Panc1 (cell line): ENCODE data around the gene CBX2. TPM values are rescaled to one million over a fixed set of nuclear protein-coding genes. Genes with fewer than 3 reads are reported as not detected.

Experiments
- ATAC-seq: fragments of 200-7000 bp; cut with Tn5 transposase; 2 replicates; pipeline ENCODE4 v1.9.1; 2020; ENCODE audit warnings: mild to moderate bottlenecking, moderate library complexity
- BruUV-seq: library from RNA; stranded (reverse); fragments of 400-500 nt; replicated peaks from 2 replicates; lab custom pipeline; 2021; lab: Mats Ljungman, UMichigan
- CTCF ChIA-PET: fragments of 300-600 bp; sonication (Branson Sonifier 250); formaldehyde crosslinking; loops from one replicate; lab custom pipeline; 2022; ENCODE audit warnings: antibody characterized with exemption; lab: Charles Lee
- POLR2A ChIA-PET: fragments of 300-600 bp; sonication (Branson Sonifier 250); formaldehyde crosslinking; loops from one replicate; lab custom pipeline; 2022; ENCODE audit warnings: antibody characterized with exemption; lab: Charles Lee
- DNase-seq: peaks from one replicate; pipeline ENCODE4 v3.0.0-alpha.2; 2010; ENCODE audit warnings: low read depth, low spot score
- H3K27ac ChIP-seq: 2 replicates; pipeline ENCODE4 v1.5.1; 2011; ENCODE audit warnings: mild to moderate bottlenecking, low read length, inconsistent platforms
- H3K27me3 ChIP-seq: fragments of 200-500 bp; sonication (Bioruptor generic); 2 replicates; pipeline ENCODE4 v1.6.0; 2014; ENCODE audit warnings: low read length, inconsistent platforms; ENCODE audit not compliant: control insufficient read depth, insufficient read depth
- H3K36me3 ChIP-seq: fragments of 200-500 bp; sonication (Bioruptor generic); 2 replicates; pipeline ENCODE4 v1.5.1; 2014; ENCODE audit warnings: inconsistent platforms, mild to moderate bottlenecking, low read length, moderate library complexity; ENCODE audit not compliant: control insufficient read depth, insufficient read depth
- H3K4me1 ChIP-seq: 2 replicates; pipeline ENCODE4 v1.5.1; 2011; ENCODE audit warnings: inconsistent platforms, mild to moderate bottlenecking, low read length, moderate library complexity; ENCODE audit not compliant: control insufficient read depth, insufficient read depth
- H3K4me3 ChIP-seq, 2 experiments: 2 replicates each; pipeline ENCODE4 v1.5.1; 2011 to 2012; ENCODE audit warnings: low read depth in 2 of 2, low read length in 2 of 2, mild to moderate bottlenecking in 2 of 2, inconsistent platforms in 1 of 2, moderate library complexity in 1 of 2
- H3K9me3 ChIP-seq: fragments of 200-500 bp; sonication (Bioruptor generic); 2 replicates; pipeline ENCODE4 v1.5.1; 2014; ENCODE audit warnings: low read depth, mild to moderate bottlenecking, inconsistent platforms, low read length, moderate library complexity; ENCODE audit not compliant: control insufficient read depth, insufficient read depth
- CTCF ChIP-seq: fragments of 450-650 bp; IDR thresholded peaks from 2 replicates; pipeline ENCODE4 v1.5.1; 2017; ENCODE audit warnings: mild to moderate bottlenecking
- POLR2AphosphoS5 ChIP-seq: IDR thresholded peaks from 2 replicates; pipeline ENCODE4 v1.6.1; 2012; ENCODE audit warnings: mild to moderate bottlenecking, low read depth, low read length, moderate library complexity
- REST ChIP-seq, 2 experiments: IDR thresholded peaks; 2 replicates each; pipeline ENCODE4 v1.6.1; 2011 to 2012; ENCODE audit warnings: low read depth in 2 of 2, control low read depth in 1 of 2, low read length in 1 of 2, mild to moderate bottlenecking in 1 of 2, moderate library complexity in 1 of 2; ENCODE audit not compliant: insufficient read depth in 1 of 2
- SIN3A ChIP-seq: IDR thresholded peaks from 2 replicates; pipeline ENCODE4 v1.6.1; 2012; ENCODE audit warnings: low read depth, mild to moderate bottlenecking, low read length, moderate library complexity, borderline replicate concordance; ENCODE audit not compliant: insufficient read depth
- TCF7L2 ChIP-seq: IDR thresholded peaks from 2 replicates; pipeline ENCODE4 v1.6.1; 2011; ENCODE audit warnings: mild to moderate bottlenecking, low read depth, low read length, inconsistent platforms
- in situ Hi-C: cut with HindIII; loops from 2 replicates; pipeline ENCODE4 v1.10.0; 2016; ENCODE audit warnings: low sequenced_read_pairs, low pct_unique_long_range_greater_than_20kb
- intact Hi-C: fragments of 100-400 bp; cut with micrococcal nuclease; formaldehyde crosslinking; loops from one replicate; pipeline ENCODE4 v1.10.0; 2022; ENCODE audit not compliant: unreplicated experiment
- total RNA-seq: library from RNA; stranded (reverse); gene quantifications from one replicate; pipeline ENCODE4 v1.2.1, GENCODE V29; 2021; ENCODE audit not compliant: unreplicated experiment

The CBX2 gene
- total RNA-seq, 1 experiment from 2014 or later, result 9.0 TPM

GRCh38 chr17:79794659-79795511 is 16.9 kb downstream of the CBX2 start:
- H3K9me3 ChIP-seq, result no peaks in the 10 kb centered on the region
- H3K36me3 ChIP-seq, result peaks cover 3% of the 10 kb centered on the region; the same call in 1 of the 2 replicates
- peaks cover 40% of the 10 kb centered on the region for H3K4me1 ChIP-seq
- ATAC-seq (no peak), DNase-seq (no peak)
- H3K27ac ChIP-seq, result peak overlapping the region; percentile 88
- ChIA-PET CTCF (interaction anchor here (0.6 kb wide), 1 partner anchor 233 kb away, joined by 3 read pairs; no protein-coding TSS in a partner anchor), POLR2A (interaction anchor here (0.6 kb wide), 1 partner anchor 162 kb away, joined by 8 read pairs; no protein-coding TSS in a partner anchor)
- intact Hi-C loops (loop anchor here (5.0 kb wide), 1 partner anchor 197 kb away; no protein-coding TSS in a partner anchor), in situ Hi-C loops (loop anchor here (25.0 kb wide), 1 partner anchor 192 kb away; no protein-coding TSS in a partner anchor)
- TF ChIP-seq POLR2AphosphoS5 (no peak), CTCF (no peak), SIN3A (no peak), TCF7L2 (no peak), REST (IDR thresholded peaks at IDR 0.05; ENCODE audit: insufficient read depth in 1 of 2, low read depth in 2 of 2, low read length in 1 of 2) (0 out of 4 replicates have a peak, but pooled peaks of 1 of the 2 experiments have one; percentile 8)
- H3K4me3 ChIP-seq, result no peak overlapping the region
- no TSS peak for BruUV-seq
- no peaks in the 10 kb centered on the region for H3K27me3 ChIP-seq

- CTCF ChIA-PET, result no interaction called here
- peak overlapping the region; percentile 75 for H3K27ac ChIP-seq
- in situ Hi-C loops, result loop anchor here (25.0 kb wide), 1 partner anchor 191 kb away; no protein-coding TSS in a partner anchor
- POLR2A ChIA-PET, result no interaction called here
- TSS peak; percentile 93 for BruUV-seq
- H3K4me1 ChIP-seq, result peaks cover 42% of the 10 kb centered on the region
- no peaks in the 10 kb centered on the region for H3K27me3 ChIP-seq
- intact Hi-C loops, result no loop called here
- H3K9me3 ChIP-seq, result no peaks in the 10 kb centered on the region
- TF ChIP-seq POLR2AphosphoS5 (no peak), REST (IDR thresholded peaks at IDR 0.05; ENCODE audit: insufficient read depth in 1 of 2, low read depth in 2 of 2, low read length in 1 of 2) (no peak), CTCF (no peak), TCF7L2 (no peak), SIN3A (no peak)
- no peak for ATAC-seq
- H3K36me3 ChIP-seq, result peaks cover 3% of the 10 kb centered on the region; the same call in 1 of the 2 replicates
- DNase-seq, result no peak
- H3K4me3 ChIP-seq, result peak overlapping the region; percentile 82 to 91
Measured at GRCh38 chr17:79795795-79796443, 18.0 kb downstream of the CBX2 start.
